HepG2 (cell line): ENCODE results near the gene CIITA. TPM values are rescaled to one million over a fixed set of nuclear protein-coding genes. Genes with fewer than 3 reads are reported as not detected.
A peak's percentile ranks its signal among the peaks of the same experiment; 100 is the strongest.

Experiments used
- HMG20A ChIP-seq: IDR thresholded peaks from 2 replicates; pipeline ENCODE4 v1.6.1; 2016; ENCODE audit warnings: borderline replicate concordance
- HOXA3 ChIP-seq: sonication (generic); formaldehyde crosslinking; IDR thresholded peaks from 2 replicates; pipeline ENCODE4 v1.5.0; 2020; ENCODE audit warnings: missing genetic modification reagents
- IRF2 ChIP-seq: IDR thresholded peaks from 2 replicates; pipeline ENCODE4 v1.6.1; 2018; ENCODE audit warnings: missing genetic modification reagents, missing compliant biosample characterization
- KDM5A ChIP-seq: fragments of 200-600 bp; sonication (generic); IDR thresholded peaks from 2 replicates; pipeline ENCODE4 v1.7.0; 2018; ENCODE audit warnings: antibody characterized with exemption, mild to moderate bottlenecking, low read length, borderline replicate concordance
- KLF6 ChIP-seq: IDR thresholded peaks from 2 replicates; pipeline ENCODE4 v1.8.0; 2016; ENCODE audit warnings: missing biosample characterization, missing genetic modification reagents
- KMT2B ChIP-seq: IDR thresholded peaks from 2 replicates; pipeline ENCODE4 v1.6.1; 2016; ENCODE audit warnings: missing genetic modification reagents, missing compliant biosample characterization
- NAIF1 ChIP-seq: sonication (generic); formaldehyde crosslinking; IDR thresholded peaks from 2 replicates; pipeline ENCODE4 v1.5.0; 2020; ENCODE audit warnings: mild to moderate bottlenecking, missing genetic modification reagents, borderline replicate concordance
- NFYC ChIP-seq: IDR thresholded peaks from 2 replicates; pipeline ENCODE4 v1.6.1; 2016; ENCODE audit warnings: missing genetic modification reagents, missing compliant biosample characterization
- ONECUT2 ChIP-seq: sonication (generic); formaldehyde crosslinking; IDR thresholded peaks from 2 replicates; pipeline ENCODE4 v1.4.0; 2020; ENCODE audit warnings: missing genetic modification reagents
- REXO4 ChIP-seq: sonication (generic); formaldehyde crosslinking; IDR thresholded peaks from 2 replicates; pipeline ENCODE4 v1.8.0; 2022; ENCODE audit warnings: missing genetic modification reagents, mild to moderate bottlenecking, borderline replicate concordance
- TRIM24 ChIP-seq: sonication (generic); formaldehyde crosslinking; IDR thresholded peaks from 2 replicates; pipeline ENCODE4 v1.8.0; 2022; ENCODE audit warnings: mild to moderate bottlenecking, missing genetic modification reagents
- ZBTB7B ChIP-seq: sonication (generic); formaldehyde crosslinking; IDR thresholded peaks from 2 replicates; pipeline ENCODE4 v1.4.0; 2020; ENCODE audit warnings: missing genetic modification reagents
- ZFP36 ChIP-seq: fragments of 150-350 bp; IDR thresholded peaks from 2 replicates; pipeline ENCODE4 v1.6.1; 2018; ENCODE audit warnings: borderline replicate concordance, low read length, low read depth; ENCODE audit not compliant: partially characterized antibody
- ZNF549 ChIP-seq: sonication (generic); formaldehyde crosslinking; IDR thresholded peaks from 2 replicates; pipeline ENCODE4 v1.5.0; 2020; ENCODE audit warnings: missing genetic modification reagents
- ZNF879 ChIP-seq: sonication (generic); formaldehyde crosslinking; IDR thresholded peaks from 2 replicates; pipeline ENCODE4 v1.8.1; 2023; ENCODE audit warnings: missing genetic modification reagents
- polyA plus RNA-seq, 8 experiments: library from polyadenylated mRNA; depleted of rRNA in 3 of 8; stranded (reverse) in 7 of 8; unstranded in 1 of 8; fragments of >200 nt; fragmentation: Illumina TruSeq in 4 of 8; extraction: Trizol in 4 of 8; gene quantifications; 2 replicates each; pipeline versions ENCODE4 v1.2.1 to v1.2.3, GENCODE V29; 2011 to 2016; ENCODE audit warnings: low read depth in 4 of 8, missing spikeins in 1 of 8, mixed read lengths in 1 of 8; ENCODE audit not compliant: insufficient read depth in 1 of 8
- total RNA-seq, 5 experiments: library from RNA; depleted of rRNA; stranded (reverse); fragments of >200 nt; fragmentation: Illumina TruSeq; extraction: Trizol; gene quantifications; 2 replicates each; pipeline ENCODE4 v1.2.3, GENCODE V29; 2016; ENCODE audit warnings: low read depth in 1 of 5
- TF ChIP-seq, protein P1 (sequence below): sonication (generic); formaldehyde crosslinking; IDR thresholded peaks from 2 replicates; pipeline ENCODE4 v1.5.1; 2020; ENCODE audit warnings: missing genetic modification reagents, mild to moderate bottlenecking, borderline replicate concordance
- TF ChIP-seq, protein P2 (sequence below): sonication (generic); formaldehyde crosslinking; IDR thresholded peaks from 2 replicates; pipeline ENCODE4; 2020; ENCODE audit warnings: missing genetic modification reagents, mild to moderate bottlenecking, borderline replicate concordance
- TF ChIP-seq, protein P3 (sequence below): sonication (generic); formaldehyde crosslinking; IDR thresholded peaks from 2 replicates; pipeline ENCODE4 v1.4.0; 2020; ENCODE audit warnings: missing genetic modification reagents
- TF ChIP-seq, protein P4 (sequence below): sonication (generic); formaldehyde crosslinking; IDR thresholded peaks from 2 replicates; pipeline ENCODE4 v1.4.0; 2020; ENCODE audit warnings: missing genetic modification reagents; ENCODE audit errors: not compliant biosample characterization
- TF ChIP-seq, protein P5 (sequence below): sonication (generic); formaldehyde crosslinking; IDR thresholded peaks from 2 replicates; pipeline ENCODE4 v1.9.0; 2021; ENCODE audit warnings: missing genetic modification reagents, mild to moderate bottlenecking, borderline replicate concordance

CIITA gene
- total and polyA plus RNA-seq, 2 of the 13 experiments (the other 11 are each of a cell fraction or from before 2014, with no cell fraction given): 0.08 to 0.09 TPM

DNA sequence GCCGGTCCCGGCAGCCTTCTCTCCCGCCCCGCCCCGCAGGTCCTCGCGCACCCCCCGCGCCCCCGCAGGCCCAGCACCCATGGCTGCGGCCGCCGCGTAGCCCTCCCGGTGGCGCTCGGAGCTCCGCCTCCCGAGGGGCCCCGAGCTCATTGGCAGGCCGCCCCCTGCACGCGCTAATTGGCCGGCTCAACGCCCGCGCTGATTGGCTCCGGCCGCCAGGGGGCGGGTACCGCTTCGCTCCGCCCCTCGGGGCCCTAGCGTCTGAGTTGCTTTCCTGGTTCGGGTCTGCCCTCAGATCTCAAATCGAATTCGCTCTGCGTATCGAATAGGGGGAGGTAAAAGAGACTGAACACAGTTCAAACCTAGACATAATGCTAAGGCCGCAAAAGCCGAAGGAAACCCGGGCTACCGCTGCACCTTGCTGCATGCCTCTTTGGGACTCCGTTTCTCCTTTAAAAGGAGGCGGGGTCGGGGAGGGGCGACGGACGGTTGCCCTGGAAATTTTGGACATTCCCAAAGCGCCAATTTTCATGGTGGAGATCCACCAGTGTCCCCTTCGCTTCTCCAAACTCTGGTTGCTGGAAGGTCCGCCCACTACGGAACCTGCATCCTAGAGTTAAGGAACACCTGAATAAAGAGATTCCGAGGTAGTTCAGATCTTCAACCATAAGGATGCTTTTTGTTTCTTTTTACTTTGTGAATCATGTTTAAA lies 65.5 kb downstream of the CIITA start, which contains the start of gene DEXI (continued):
- TF ChIP-seq, protein P1, sequence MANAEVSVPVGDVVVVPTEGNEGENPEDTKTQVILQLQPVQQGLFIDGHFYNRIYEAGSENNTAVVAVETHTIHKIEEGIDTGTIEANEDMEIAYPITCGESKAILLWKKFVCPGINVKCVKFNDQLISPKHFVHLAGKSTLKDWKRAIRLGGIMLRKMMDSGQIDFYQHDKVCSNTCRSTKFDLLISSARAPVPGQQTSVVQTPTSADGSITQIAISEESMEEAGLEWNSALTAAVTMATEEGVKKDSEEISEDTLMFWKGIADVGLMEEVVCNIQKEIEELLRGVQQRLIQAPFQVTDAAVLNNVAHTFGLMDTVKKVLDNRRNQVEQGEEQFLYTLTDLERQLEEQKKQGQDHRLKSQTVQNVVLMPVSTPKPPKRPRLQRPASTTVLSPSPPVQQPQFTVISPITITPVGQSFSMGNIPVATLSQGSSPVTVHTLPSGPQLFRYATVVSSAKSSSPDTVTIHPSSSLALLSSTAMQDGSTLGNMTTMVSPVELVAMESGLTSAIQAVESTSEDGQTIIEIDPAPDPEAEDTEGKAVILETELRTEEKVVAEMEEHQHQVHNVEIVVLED: peak; percentile 71
- TF ChIP-seq ZBTB7B (CRISPR knock-in tag) (no peak), ZNF549 (0 out of 2 replicates have a peak, but pooled peaks have one; percentile 31), NFYC (CRISPR knock-in tag) (peak; percentile 92), TRIM24 (no peak), HMG20A (CRISPR knock-in tag) (no peak), IRF2 (CRISPR knock-in tag) (peak; percentile 80; the same call in 1 of the 2 replicates), KDM5A (peak; percentile 52; the same call in 1 of the 2 replicates), ONECUT2 (CRISPR knock-in tag) (no peak), KLF6 (peak; percentile 38; the same call in 1 of the 2 replicates), REXO4 (CRISPR knock-in tag) (no peak), KMT2B (peak; percentile 37), ZFP36 (no peak), NAIF1 (no peak), HOXA3 (CRISPR knock-in tag) (0 out of 2 replicates have a peak, but pooled peaks have one; percentile 25), ZNF879 (CRISPR knock-in tag) (peak; percentile 33; the same call in 1 of the 2 replicates)
- TF ChIP-seq, protein P2, sequence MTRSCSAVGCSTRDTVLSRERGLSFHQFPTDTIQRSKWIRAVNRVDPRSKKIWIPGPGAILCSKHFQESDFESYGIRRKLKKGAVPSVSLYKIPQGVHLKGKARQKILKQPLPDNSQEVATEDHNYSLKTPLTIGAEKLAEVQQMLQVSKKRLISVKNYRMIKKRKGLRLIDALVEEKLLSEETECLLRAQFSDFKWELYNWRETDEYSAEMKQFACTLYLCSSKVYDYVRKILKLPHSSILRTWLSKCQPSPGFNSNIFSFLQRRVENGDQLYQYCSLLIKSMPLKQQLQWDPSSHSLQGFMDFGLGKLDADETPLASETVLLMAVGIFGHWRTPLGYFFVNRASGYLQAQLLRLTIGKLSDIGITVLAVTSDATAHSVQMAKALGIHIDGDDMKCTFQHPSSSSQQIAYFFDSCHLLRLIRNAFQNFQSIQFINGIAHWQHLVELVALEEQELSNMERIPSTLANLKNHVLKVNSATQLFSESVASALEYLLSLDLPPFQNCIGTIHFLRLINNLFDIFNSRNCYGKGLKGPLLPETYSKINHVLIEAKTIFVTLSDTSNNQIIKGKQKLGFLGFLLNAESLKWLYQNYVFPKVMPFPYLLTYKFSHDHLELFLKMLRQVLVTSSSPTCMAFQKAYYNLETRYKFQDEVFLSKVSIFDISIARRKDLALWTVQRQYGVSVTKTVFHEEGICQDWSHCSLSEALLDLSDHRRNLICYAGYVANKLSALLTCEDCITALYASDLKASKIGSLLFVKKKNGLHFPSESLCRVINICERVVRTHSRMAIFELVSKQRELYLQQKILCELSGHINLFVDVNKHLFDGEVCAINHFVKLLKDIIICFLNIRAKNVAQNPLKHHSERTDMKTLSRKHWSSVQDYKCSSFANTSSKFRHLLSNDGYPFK (CRISPR knock-in tag): peak; percentile 49; the same call in 1 of the 2 replicates
- TF ChIP-seq, protein P3, sequence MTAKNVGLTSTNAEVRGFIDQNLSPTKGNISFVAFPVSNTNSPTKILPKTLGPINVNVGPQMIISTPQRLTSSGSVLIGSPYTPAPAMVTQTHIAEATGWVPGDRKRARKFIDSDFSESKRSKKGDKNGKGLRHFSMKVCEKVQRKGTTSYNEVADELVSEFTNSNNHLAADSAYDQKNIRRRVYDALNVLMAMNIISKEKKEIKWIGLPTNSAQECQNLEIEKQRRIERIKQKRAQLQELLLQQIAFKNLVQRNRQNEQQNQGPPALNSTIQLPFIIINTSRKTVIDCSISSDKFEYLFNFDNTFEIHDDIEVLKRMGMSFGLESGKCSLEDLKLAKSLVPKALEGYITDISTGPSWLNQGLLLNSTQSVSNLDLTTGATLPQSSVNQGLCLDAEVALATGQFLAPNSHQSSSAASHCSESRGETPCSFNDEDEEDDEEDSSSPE (CRISPR knock-in tag): peak; percentile 76; the same call in 1 of the 2 replicates
- TF ChIP-seq, protein P4, sequence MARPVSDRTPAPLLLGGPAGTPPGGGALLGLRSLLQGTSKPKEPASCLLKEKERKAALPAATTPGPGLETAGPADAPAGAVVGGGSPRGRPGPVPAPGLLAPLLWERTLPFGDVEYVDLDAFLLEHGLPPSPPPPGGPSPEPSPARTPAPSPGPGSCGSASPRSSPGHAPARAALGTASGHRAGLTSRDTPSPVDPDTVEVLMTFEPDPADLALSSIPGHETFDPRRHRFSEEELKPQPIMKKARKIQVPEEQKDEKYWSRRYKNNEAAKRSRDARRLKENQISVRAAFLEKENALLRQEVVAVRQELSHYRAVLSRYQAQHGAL (CRISPR knock-in tag): peak; percentile 9
- TF ChIP-seq, protein P5, sequence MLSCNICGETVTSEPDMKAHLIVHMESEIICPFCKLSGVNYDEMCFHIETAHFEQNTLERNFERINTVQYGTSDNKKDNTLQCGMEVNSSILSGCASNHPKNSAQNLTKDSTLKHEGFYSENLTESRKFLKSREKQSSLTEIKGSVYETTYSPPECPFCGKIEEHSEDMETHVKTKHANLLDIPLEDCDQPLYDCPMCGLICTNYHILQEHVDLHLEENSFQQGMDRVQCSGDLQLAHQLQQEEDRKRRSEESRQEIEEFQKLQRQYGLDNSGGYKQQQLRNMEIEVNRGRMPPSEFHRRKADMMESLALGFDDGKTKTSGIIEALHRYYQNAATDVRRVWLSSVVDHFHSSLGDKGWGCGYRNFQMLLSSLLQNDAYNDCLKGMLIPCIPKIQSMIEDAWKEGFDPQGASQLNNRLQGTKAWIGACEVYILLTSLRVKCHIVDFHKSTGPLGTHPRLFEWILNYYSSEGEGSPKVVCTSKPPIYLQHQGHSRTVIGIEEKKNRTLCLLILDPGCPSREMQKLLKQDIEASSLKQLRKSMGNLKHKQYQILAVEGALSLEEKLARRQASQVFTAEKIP (CRISPR knock-in tag): no peak
